K562 (cell line): ENCODE measurements around the gene DNAJB13. TPM values are rescaled to one million over a fixed set of nuclear protein-coding genes. Genes with fewer than 3 reads are reported as not detected.
A peak's percentile ranks its signal among the peaks of the same experiment; 100 is the strongest.

Experiments used
- ATAC-seq: fragments of 200-7000 bp; cut with Tn5 transposase; 3 replicates; pipeline ENCODE4 v1.9.1; 2020; ENCODE audit warnings: moderate library complexity
- BruUV-seq: library from RNA; stranded (reverse); fragments of 400-500 nt; replicated peaks from 2 replicates; lab custom pipeline; 2021; lab: Mats Ljungman, UMichigan
- CTCF ChIA-PET: fragments of 300-600 bp; formaldehyde crosslinking; extraction: SDS; loops from one replicate; lab custom pipeline; 2021; ENCODE audit warnings: low intra/inter-chr PET ratio; lab: Yijun Ruan, JAX
- POLR2A ChIA-PET: fragments of 300-600, 350-650 bp; sonication (Branson Sonifier 250); formaldehyde crosslinking; extraction: SDS; loops from one replicate; lab custom pipeline; 2021; ENCODE audit warnings: antibody characterized with exemption, inconsistent platforms; lab: Yijun Ruan, JAX
- DNase-seq, 4 experiments: peaks; one replicate each; pipeline versions ENCODE4 v3.0.0 to v3.0.0-alpha.2; 2011 to 2018; ENCODE audit warnings: low spot score in 3 of 4, mixed read lengths in 3 of 4; ENCODE audit errors: extremely low read depth in 1 of 4
- FAIRE-seq: peaks from 2 replicates; lab custom pipeline; 2011; peaks lifted over from hg19 to GRCh38; lab: Jason Lieb, UNC
- H2AFZ ChIP-seq: 2 replicates; pipeline ENCODE4 v1.6.0; 2011; ENCODE audit warnings: low read depth, low read length, control low read depth, inconsistent platforms
- H3K27ac ChIP-seq: fragments of 200-600 bp; 3 replicates; pipeline ENCODE4 v1.8.0; 2011; ENCODE audit warnings: low read depth, mild to moderate bottlenecking, control low read depth, inconsistent platforms, low read length, moderate library complexity, mixed read lengths; ENCODE audit errors: extremely low read depth
- H3K27me3 ChIP-seq, 2 experiments: fragments of 300-600 bp in 1 of 2; 2 replicates in 1 of 2; 3 replicates in 1 of 2; pipeline versions ENCODE4 v1.6.0 to v1.8.0; 2011; ENCODE audit warnings: inconsistent platforms in 2 of 2, low read length in 2 of 2, mild to moderate bottlenecking in 1 of 2, mixed read lengths in 1 of 2, moderate library complexity in 1 of 2; ENCODE audit not compliant: control insufficient read depth in 2 of 2, insufficient read depth in 2 of 2
- H3K36me3 ChIP-seq: fragments of 300-600 bp; 3 replicates; pipeline ENCODE4 v1.8.0; 2011; ENCODE audit warnings: mild to moderate bottlenecking, low read length, inconsistent platforms; ENCODE audit not compliant: control insufficient read depth, insufficient read depth
- H3K4me1 ChIP-seq, 2 experiments: fragments of 200-600 bp in 1 of 2; replicated peaks in 1 of 2; 2 replicates in 1 of 2; 3 replicates in 1 of 2; pipeline versions ENCODE4 v1.5.1 to v1.8.0; 2011; ENCODE audit warnings: inconsistent platforms in 2 of 2, low read length in 2 of 2, mild to moderate bottlenecking in 1 of 2, mixed read lengths in 1 of 2, moderate library complexity in 1 of 2; ENCODE audit not compliant: control insufficient read depth in 2 of 2, insufficient read depth in 2 of 2
- H3K4me2 ChIP-seq: 2 replicates; pipeline ENCODE4 v1.6.1; 2011; ENCODE audit warnings: low read length, control low read depth, inconsistent platforms, mixed read lengths; ENCODE audit not compliant: insufficient read depth
- H3K4me3 ChIP-seq: fragments of 200-600 bp; sonication (generic), shearing (Covaris generic); 2 replicates; pipeline ENCODE4 v1.5.1; 2016; ENCODE audit warnings: control low read depth, inconsistent platforms
- H3K79me2 ChIP-seq: fragments of 200-600 bp; 3 replicates; pipeline ENCODE4 v1.8.0; 2011; ENCODE audit warnings: low read length, inconsistent platforms; ENCODE audit not compliant: control insufficient read depth, insufficient read depth
- H3K9ac ChIP-seq, 2 experiments: 2 replicates each; pipeline versions ENCODE4 v1.6.0 to v1.6.1; 2011; ENCODE audit warnings: low read depth in 2 of 2, low read length in 2 of 2, control low read depth in 1 of 2, inconsistent platforms in 1 of 2, mild to moderate bottlenecking in 1 of 2, mixed read lengths in 1 of 2; ENCODE audit not compliant: insufficient read depth in 1 of 2
- H3K9me1 ChIP-seq: one replicate; pipeline ENCODE4 v1.6.0; 2011; ENCODE audit warnings: inconsistent platforms, mild to moderate bottlenecking, low read length, moderate library complexity; ENCODE audit not compliant: control insufficient read depth, insufficient read depth
- H3K9me3 ChIP-seq: replicated peaks from 2 replicates; pipeline ENCODE4 v1.5.1; 2011; ENCODE audit warnings: low read depth, low read length, inconsistent platforms; ENCODE audit not compliant: control insufficient read depth, insufficient read depth
- H4K20me1 ChIP-seq: replicated peaks from 2 replicates; pipeline ENCODE4 v1.6.1; 2011; ENCODE audit warnings: low read length, inconsistent platforms, mixed read lengths; ENCODE audit not compliant: control insufficient read depth, insufficient read depth
- CHD1 ChIP-seq: fragments of 200-600 bp; sonication (generic); IDR thresholded peaks from one replicate; pipeline ENCODE4 v1.6.1; 2012; ENCODE audit warnings: mild to moderate bottlenecking, moderate library complexity, low read length, inconsistent platforms
- HOXB6 ChIP-seq: fragments of 250-450 bp; sonication (Bioruptor Pico); IDR thresholded peaks from 2 replicates; pipeline ENCODE4 v1.5.1; 2022; ENCODE audit warnings: mild to moderate bottlenecking, borderline replicate concordance
- MBD2 ChIP-seq: sonication (generic); IDR thresholded peaks from 2 replicates; pipeline ENCODE4 v1.6.1; 2016; ENCODE audit warnings: low read depth, borderline replicate concordance
- NFIX ChIP-seq: fragments of 250-450 bp; sonication (Bioruptor Pico); IDR thresholded peaks from 2 replicates; pipeline ENCODE4 v1.4.0; 2020; ENCODE audit warnings: low read depth, mild to moderate bottlenecking, moderate library complexity
- SRF ChIP-seq, 2 experiments: fragments of 250-450, 450-650 bp in 1 of 2; sonication (Bioruptor Pico) in 1 of 2; sonication (generic) in 1 of 2; formaldehyde crosslinking; IDR thresholded peaks; 2 replicates each; pipeline versions ENCODE4 v1.5.0 to v1.5.1; 2020 to 2022; ENCODE audit warnings: mild to moderate bottlenecking in 1 of 2, missing genetic modification reagents in 1 of 2
- TARDBP ChIP-seq: fragments of 450-650 bp; IDR thresholded peaks from 2 replicates; pipeline ENCODE4 v1.6.1; 2016
- ZFX ChIP-seq: sonication (generic); formaldehyde crosslinking; IDR thresholded peaks from 2 replicates; pipeline ENCODE4 v1.8.0; 2022; ENCODE audit warnings: mild to moderate bottlenecking, missing genetic modification reagents, moderate library complexity
- ZNF197 ChIP-seq: fragments of 200-800 bp; sonication (Bioruptor generic); IDR thresholded peaks from 2 replicates; pipeline ENCODE4 v1.6.1; 2016; ENCODE audit warnings: low read depth, missing genetic modification characterization, missing compliant biosample characterization
- WGBS: fragments of 100-300 bp; shearing (Covaris generic); methylation state at CpG from one replicate; pipeline ENCODE4 v1.1.6; 2016; ENCODE audit warnings: low coverage, mixed read lengths; ENCODE audit not compliant: insufficient coverage; ENCODE audit errors: missing lambda C conversion rate; 5-methylcytosine and 5-hydroxymethylcytosine counted together
- in situ Hi-C: fragments of 300-500 bp; cut with MboI; formaldehyde crosslinking; loops from 4 replicates; pipeline ENCODE4 v1.15.0; 2018; ENCODE audit warnings: inconsistent platforms, mixed read lengths
- intact Hi-C: fragments of 100-400 bp; cut with micrococcal nuclease; formaldehyde crosslinking; loops from 2 replicates; pipeline ENCODE4 v1.14.2; 2022
- polyA plus RNA-seq, 8 experiments: library from polyadenylated mRNA; depleted of rRNA in 4 of 8; stranded (reverse) in 5 of 8; unstranded in 3 of 8; fragments of >200 nt; fragmentation: Nextera tagmentation in 2 of 8; fragmentation: Illumina TruSeq in 1 of 8; extraction: Ambion mirVana in 2 of 8; extraction: Trizol in 1 of 8; gene quantifications; 2 replicates each; pipeline versions ENCODE4 v1.2.1 to v1.2.3, GENCODE V29; 2011 to 2014; ENCODE audit warnings: inconsistent platforms in 1 of 8, missing spikeins in 1 of 8
- total RNA-seq, 7 experiments: library from RNA; depleted of rRNA in 6 of 7; stranded (reverse); fragments of >200 nt in 6 of 7; fragmentation: Illumina TruSeq in 2 of 7; extraction: Trizol in 2 of 7; gene quantifications; 2 replicates each; pipeline versions ENCODE4 v1.2.1 to v1.2.3, GENCODE V29; 2011 to 2021; ENCODE audit warnings: low replicate concordance in 1 of 7
- TF ChIP-seq, protein P1 (sequence below), 2 experiments: fragments of 200-800 bp in 1 of 2; sonication (Bioruptor generic) in 1 of 2; sonication (generic) in 1 of 2; formaldehyde crosslinking in 1 of 2; IDR thresholded peaks in 1 of 2; conservative IDR thresholded peaks in 1 of 2; 2 replicates each; pipeline versions ENCODE4 v1.5.0 to v1.6.1; 2016 to 2020; ENCODE audit warnings: missing compliant biosample characterization in 1 of 2, missing genetic modification characterization in 1 of 2, missing genetic modification reagents in 1 of 2
- TF ChIP-seq, protein P2 (sequence below): fragments of 450-650 bp; IDR thresholded peaks from 2 replicates; pipeline ENCODE4 v1.6.1; 2016; ENCODE audit warnings: missing biosample characterization, missing genetic modification characterization
- TF ChIP-seq, protein P3 (sequence below): sonication (generic); formaldehyde crosslinking; IDR thresholded peaks from 2 replicates; pipeline ENCODE4 v1.8.1; 2023; ENCODE audit warnings: missing genetic modification reagents, mild to moderate bottlenecking, borderline replicate concordance
- TF ChIP-seq, protein P4 (sequence below): fragments of 450-650 bp; IDR thresholded peaks from 2 replicates; pipeline ENCODE4 v1.6.1; 2016; ENCODE audit warnings: antibody characterized with exemption

The DNAJB13 gene
- total and polyA plus RNA-seq, 9 of the 15 experiments (the other 6 are each of a cell fraction or from before 2014, with no cell fraction given) = 0.14 TPM; not detected in 8

DNA sequence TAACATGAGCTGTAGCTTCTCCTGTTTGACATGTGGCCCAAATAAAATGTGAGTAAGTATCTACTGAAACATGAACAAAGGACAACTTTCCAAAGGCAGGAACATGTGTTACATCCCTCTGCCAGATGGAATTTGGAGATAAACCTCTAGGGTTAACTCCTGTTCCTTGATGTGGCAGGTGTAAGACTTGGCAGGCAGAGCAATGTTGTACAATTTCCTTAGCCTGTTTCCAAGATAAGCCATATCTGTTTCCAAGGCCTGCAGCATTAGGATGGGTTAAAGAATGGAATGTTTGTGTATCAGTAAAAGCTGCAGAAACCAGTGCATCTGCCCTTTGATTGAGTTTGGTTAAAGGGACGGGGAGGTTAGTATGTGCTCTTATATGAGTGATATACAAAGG lies 8.8 kb upstream of the DNAJB13 start:
- no peak overlapping the region for H2AFZ ChIP-seq
- no peaks in the 10 kb centered on the region; a peak in 1 of 5 replicates for H3K27me3 ChIP-seq
- no peak for FAIRE-seq
- no peaks in the 10 kb centered on the region for H3K9me1 ChIP-seq
- ChIA-PET CTCF (no interaction called here), POLR2A (interaction anchor here (0.7 to 1.4 kb wide), 2 partner anchors 10 to 37 kb away, joined by 3 to 5 read pairs; no protein-coding TSS in a partner anchor)
- ATAC-seq = no peak
- intact Hi-C loops = no loop called here
- in situ Hi-C loops = no loop called here
- H3K4me3 ChIP-seq = no peak overlapping the region
- H3K9ac ChIP-seq = no peak overlapping the region
- H3K27ac ChIP-seq = no peak overlapping the region
- DNase-seq = peak in 3 of 4 experiments; percentile 26 to 53 (median 48)
- no peaks in the 10 kb centered on the region; a peak in 1 of 5 replicates for H3K4me1 ChIP-seq
- peaks cover 3% of the 10 kb centered on the region; the same call in 1 of the 2 replicates for H3K9me3 ChIP-seq
- H3K79me2 ChIP-seq = no peaks in the 10 kb centered on the region
- no peaks in the 10 kb centered on the region for H3K36me3 ChIP-seq
- H3K4me2 ChIP-seq = no peak overlapping the region
- 14% methylated on average over 1 of the region's 1 CpG for WGBS
- BruUV-seq = no TSS peak
- no peaks in the 10 kb centered on the region for H4K20me1 ChIP-seq
- TF ChIP-seq TARDBP = no peak
- no peak for TF ChIP-seq MBD2
- TF ChIP-seq SRF (CRISPR knock-in tag; IDR thresholded peaks at IDR 0.05) = no peak
- no peak for TF ChIP-seq HOXB6 (CRISPR knock-in tag)
- no peak for TF ChIP-seq NFIX (CRISPR knock-in tag)
- TF ChIP-seq, protein P1, sequence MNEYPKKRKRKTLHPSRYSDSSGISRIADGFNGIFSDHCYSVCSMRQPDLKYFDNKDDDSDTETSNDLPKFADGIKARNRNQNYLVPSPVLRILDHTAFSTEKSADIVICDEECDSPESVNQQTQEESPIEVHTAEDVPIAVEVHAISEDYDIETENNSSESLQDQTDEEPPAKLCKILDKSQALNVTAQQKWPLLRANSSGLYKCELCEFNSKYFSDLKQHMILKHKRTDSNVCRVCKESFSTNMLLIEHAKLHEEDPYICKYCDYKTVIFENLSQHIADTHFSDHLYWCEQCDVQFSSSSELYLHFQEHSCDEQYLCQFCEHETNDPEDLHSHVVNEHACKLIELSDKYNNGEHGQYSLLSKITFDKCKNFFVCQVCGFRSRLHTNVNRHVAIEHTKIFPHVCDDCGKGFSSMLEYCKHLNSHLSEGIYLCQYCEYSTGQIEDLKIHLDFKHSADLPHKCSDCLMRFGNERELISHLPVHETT (CRISPR knock-in tag; conservative IDR thresholded peaks at IDR 0.05 in 1 of 2, IDR thresholded peaks at IDR 0.05 in 1 of 2) = no peak
- TF ChIP-seq, protein P2, sequence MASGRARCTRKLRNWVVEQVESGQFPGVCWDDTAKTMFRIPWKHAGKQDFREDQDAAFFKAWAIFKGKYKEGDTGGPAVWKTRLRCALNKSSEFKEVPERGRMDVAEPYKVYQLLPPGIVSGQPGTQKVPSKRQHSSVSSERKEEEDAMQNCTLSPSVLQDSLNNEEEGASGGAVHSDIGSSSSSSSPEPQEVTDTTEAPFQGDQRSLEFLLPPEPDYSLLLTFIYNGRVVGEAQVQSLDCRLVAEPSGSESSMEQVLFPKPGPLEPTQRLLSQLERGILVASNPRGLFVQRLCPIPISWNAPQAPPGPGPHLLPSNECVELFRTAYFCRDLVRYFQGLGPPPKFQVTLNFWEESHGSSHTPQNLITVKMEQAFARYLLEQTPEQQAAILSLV (tag) = no peak
- TF ChIP-seq, protein P3, sequence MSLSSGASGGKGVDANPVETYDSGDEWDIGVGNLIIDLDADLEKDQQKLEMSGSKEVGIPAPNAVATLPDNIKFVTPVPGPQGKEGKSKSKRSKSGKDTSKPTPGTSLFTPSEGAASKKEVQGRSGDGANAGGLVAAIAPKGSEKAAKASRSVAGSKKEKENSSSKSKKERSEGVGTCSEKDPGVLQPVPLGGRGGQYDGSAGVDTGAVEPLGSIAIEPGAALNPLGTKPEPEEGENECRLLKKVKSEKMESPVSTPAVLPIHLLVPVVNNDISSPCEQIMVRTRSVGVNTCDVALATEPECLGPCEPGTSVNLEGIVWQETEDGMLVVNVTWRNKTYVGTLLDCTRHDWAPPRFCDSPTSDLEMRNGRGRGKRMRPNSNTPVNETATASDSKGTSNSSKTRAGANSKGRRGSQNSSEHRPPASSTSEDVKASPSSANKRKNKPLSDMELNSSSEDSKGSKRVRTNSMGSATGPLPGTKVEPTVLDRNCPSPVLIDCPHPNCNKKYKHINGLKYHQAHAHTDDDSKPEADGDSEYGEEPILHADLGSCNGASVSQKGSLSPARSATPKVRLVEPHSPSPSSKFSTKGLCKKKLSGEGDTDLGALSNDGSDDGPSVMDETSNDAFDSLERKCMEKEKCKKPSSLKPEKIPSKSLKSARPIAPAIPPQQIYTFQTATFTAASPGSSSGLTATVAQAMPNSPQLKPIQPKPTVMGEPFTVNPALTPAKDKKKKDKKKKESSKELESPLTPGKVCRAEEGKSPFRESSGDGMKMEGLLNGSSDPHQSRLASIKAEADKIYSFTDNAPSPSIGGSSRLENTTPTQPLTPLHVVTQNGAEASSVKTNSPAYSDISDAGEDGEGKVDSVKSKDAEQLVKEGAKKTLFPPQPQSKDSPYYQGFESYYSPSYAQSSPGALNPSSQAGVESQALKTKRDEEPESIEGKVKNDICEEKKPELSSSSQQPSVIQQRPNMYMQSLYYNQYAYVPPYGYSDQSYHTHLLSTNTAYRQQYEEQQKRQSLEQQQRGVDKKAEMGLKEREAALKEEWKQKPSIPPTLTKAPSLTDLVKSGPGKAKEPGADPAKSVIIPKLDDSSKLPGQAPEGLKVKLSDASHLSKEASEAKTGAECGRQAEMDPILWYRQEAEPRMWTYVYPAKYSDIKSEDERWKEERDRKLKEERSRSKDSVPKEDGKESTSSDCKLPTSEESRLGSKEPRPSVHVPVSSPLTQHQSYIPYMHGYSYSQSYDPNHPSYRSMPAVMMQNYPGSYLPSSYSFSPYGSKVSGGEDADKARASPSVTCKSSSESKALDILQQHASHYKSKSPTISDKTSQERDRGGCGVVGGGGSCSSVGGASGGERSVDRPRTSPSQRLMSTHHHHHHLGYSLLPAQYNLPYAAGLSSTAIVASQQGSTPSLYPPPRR (CRISPR knock-in tag) = no peak; the same call in 1 of the 2 replicates
- TF ChIP-seq ZFX (CRISPR knock-in tag) = no peak
- TF ChIP-seq, protein P4, sequence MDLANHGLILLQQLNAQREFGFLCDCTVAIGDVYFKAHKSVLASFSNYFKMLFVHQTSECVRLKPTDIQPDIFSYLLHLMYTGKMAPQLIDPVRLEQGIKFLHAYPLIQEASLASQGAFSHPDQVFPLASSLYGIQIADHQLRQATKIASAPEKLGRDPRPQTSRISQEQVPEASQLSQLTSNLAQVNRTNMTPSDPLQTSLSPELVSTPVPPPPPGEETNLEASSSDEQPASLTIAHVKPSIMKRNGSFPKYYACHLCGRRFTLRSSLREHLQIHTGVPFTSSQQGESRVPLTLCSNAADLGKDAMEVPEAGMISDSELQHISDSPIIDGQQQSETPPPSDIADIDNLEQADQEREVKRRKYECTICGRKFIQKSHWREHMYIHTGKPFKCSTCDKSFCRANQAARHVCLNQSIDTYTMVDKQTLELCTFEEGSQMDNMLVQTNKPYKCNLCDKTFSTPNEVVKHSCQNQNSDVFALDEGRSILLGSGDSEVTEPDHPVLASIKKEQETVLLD = no peak
- TF ChIP-seq ZNF197 (CRISPR knock-in tag) = no peak
- no peak for TF ChIP-seq CHD1
